Activated T-cell treated with anti-CD3 and anti-CD28 coated beads, Interleukin-2, amount 50 U/mL, for 4 hours (primary cell): ENCODE measurements around the gene TMEM263. TPM values are rescaled to one million over a fixed set of nuclear protein-coding genes. Genes with fewer than 3 reads are reported as not detected.
"Not testable (repeated sequence)": the region's sequence is repeated elsewhere in the genome, so short reads cannot be mapped to it uniquely, and the experiment has no call there.

Experiments used
- ATAC-seq, 2 donors: fragments of 200-7000 bp; cut with Tn5 transposase; one replicate each; pipeline ENCODE4 v1.10.0; 2021
- DNase-seq: peaks from one replicate; pipeline ENCODE4 v3.0.0-alpha.2; 2020
- H3K27me3 Mint-ChIP-seq: one replicate; pipeline ENCODE4 v1.8.0; 2021; ENCODE audit warnings: low read depth, mixed read lengths
- H3K36me3 Mint-ChIP-seq: one replicate; pipeline ENCODE4 v1.8.0; 2022; ENCODE audit warnings: mixed read lengths; ENCODE audit not compliant: insufficient read depth
- H3K4me1 Mint-ChIP-seq: one replicate; pipeline ENCODE4 v1.8.0; 2021; ENCODE audit warnings: low read depth, mixed read lengths
- H3K4me3 Mint-ChIP-seq: one replicate; pipeline ENCODE4 v1.8.0; 2021; ENCODE audit warnings: mild to moderate bottlenecking, moderate library complexity, mixed read lengths
- H3K9me3 Mint-ChIP-seq: one replicate; pipeline ENCODE4 v1.8.0; 2021; ENCODE audit warnings: mixed read lengths
- total RNA-seq, 3 donors: library from RNA; stranded (reverse); gene quantifications; one replicate each; pipeline ENCODE4 v1.2.1, GENCODE V29; 2021

Gene TMEM263
- total RNA-seq, 3 donors from 2014 or later = 13.5 to 16.2 (median 16.1) TPM

GRCh38 chr12:106923594-106923993 is 32.1 kb upstream of the TMEM263 start:
- not testable (repeated sequence) for H3K4me1 Mint-ChIP-seq, H3K36me3 Mint-ChIP-seq, H3K4me3 Mint-ChIP-seq, DNase-seq, ATAC-seq
- Mint-ChIP-seq H3K9me3 (peaks cover 11% of the 10 kb centered on the region), H3K27me3 (peaks cover 13% of the 10 kb centered on the region)

DNA sequence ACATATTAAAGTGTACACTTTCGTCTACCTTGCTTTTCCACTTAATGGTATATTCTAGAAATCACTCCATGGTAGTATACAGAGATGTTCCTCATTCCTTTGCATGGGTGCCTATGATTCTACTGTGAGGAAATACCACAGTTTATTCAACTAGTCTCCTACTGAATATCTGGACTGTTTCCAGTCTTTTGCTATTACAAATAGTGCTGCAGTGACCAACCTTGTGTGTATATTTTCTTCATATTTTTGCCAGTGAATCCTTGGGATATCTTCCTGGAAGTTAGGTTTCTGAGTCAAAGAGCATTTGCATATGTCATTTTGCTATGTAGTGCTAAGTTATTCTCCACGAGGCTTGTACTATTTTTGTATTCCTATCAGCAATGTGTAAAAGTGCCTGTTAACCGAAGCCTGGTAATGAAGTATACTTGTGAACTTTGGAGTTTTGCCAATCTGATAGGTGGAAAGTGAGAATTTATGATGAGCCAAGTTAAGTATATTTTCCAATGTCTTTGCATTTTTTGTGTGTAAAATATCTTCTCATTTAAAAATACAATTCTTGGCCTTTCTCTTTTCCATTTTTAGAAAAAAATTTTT is 31.3 kb upstream of the TMEM263 start:
- peaks cover 11% of the 10 kb centered on the region for H3K9me3 Mint-ChIP-seq
- no peaks in the 10 kb centered on the region for H3K36me3 Mint-ChIP-seq
- ATAC-seq = no peak
- no peak overlapping the region for H3K4me3 Mint-ChIP-seq
- peaks cover 17% of the 10 kb centered on the region for H3K27me3 Mint-ChIP-seq
- no peaks in the 10 kb centered on the region for H3K4me1 Mint-ChIP-seq
- no peak for DNase-seq

DNA sequence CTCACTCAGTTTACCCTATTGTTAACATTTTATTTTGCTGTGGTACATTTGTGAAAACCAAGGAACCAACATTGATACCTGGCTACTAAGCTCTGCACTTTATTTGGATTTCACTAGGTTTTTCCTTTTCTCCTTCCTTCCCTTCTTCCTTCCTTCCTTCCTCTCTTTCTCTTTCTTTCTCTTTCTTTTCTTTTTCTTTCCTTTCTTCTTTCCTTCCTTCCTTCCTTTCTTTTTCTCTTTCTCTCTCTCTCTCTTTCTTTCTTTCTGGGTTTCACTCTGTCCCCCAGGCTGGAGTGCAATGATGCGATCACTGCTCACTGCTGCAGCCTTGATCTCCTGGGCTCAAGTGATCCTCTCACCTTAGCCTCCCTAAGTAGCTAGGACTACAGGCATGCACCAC is 29.1 kb upstream of the TMEM263 start:
- H3K36me3 Mint-ChIP-seq = no peaks in the 10 kb centered on the region
- H3K9me3 Mint-ChIP-seq = peaks cover 11% of the 10 kb centered on the region
- H3K4me3 Mint-ChIP-seq = no peak overlapping the region
- ATAC-seq (no peak), DNase-seq (no peak)
- H3K4me1 Mint-ChIP-seq = no peaks in the 10 kb centered on the region
- H3K27me3 Mint-ChIP-seq = peaks cover 15% of the 10 kb centered on the region

GRCh38 chr12:106934277-106934676 is 21.4 kb upstream of the TMEM263 start:
- no peak for ATAC-seq
- peaks cover 15% of the 10 kb centered on the region for H3K27me3 Mint-ChIP-seq
- H3K4me3 Mint-ChIP-seq = no peak overlapping the region
- H3K4me1 Mint-ChIP-seq = no peaks in the 10 kb centered on the region
- no peak for DNase-seq
- H3K36me3 Mint-ChIP-seq = peaks cover 3% of the 10 kb centered on the region
- no peaks in the 10 kb centered on the region for H3K9me3 Mint-ChIP-seq

GRCh38 chr12:106941481-106942156 is 14.1 kb upstream of the TMEM263 start:
- no peak for DNase-seq
- Mint-ChIP-seq H3K27me3 (peaks cover 2% of the 10 kb centered on the region), H3K4me1 (no peaks in the 10 kb centered on the region), H3K36me3 (no peaks in the 10 kb centered on the region), H3K9me3 (peaks cover 3% of the 10 kb centered on the region), H3K4me3 (no peak overlapping the region)
- ATAC-seq = no peak

DNA sequence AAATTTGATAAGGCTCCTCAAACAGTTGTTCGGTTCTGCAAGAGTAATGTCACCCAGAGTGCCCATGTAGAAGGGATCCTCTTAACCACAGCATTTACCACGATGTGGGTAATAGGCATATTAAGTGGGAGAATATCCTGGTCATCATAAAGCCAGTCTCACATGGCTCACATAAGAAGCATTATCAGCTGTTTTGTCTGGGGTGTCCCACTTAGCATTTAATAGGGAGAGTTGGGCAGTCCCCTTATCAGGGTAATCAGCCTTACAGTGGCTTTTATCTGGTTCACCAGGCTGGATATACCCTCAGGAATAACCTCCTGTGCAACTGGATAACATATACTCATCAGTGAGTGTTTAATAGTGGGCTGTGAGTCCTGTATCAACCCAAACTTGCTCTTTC is 12.9 kb upstream of the TMEM263 start:
- H3K27me3 Mint-ChIP-seq = peaks cover 2% of the 10 kb centered on the region
- no peaks in the 10 kb centered on the region for H3K36me3 Mint-ChIP-seq
- H3K4me3 Mint-ChIP-seq = no peak overlapping the region
- ATAC-seq = no peak
- no peak for DNase-seq
- H3K4me1 Mint-ChIP-seq = no peaks in the 10 kb centered on the region
- H3K9me3 Mint-ChIP-seq = peaks cover 3% of the 10 kb centered on the region

DNA sequence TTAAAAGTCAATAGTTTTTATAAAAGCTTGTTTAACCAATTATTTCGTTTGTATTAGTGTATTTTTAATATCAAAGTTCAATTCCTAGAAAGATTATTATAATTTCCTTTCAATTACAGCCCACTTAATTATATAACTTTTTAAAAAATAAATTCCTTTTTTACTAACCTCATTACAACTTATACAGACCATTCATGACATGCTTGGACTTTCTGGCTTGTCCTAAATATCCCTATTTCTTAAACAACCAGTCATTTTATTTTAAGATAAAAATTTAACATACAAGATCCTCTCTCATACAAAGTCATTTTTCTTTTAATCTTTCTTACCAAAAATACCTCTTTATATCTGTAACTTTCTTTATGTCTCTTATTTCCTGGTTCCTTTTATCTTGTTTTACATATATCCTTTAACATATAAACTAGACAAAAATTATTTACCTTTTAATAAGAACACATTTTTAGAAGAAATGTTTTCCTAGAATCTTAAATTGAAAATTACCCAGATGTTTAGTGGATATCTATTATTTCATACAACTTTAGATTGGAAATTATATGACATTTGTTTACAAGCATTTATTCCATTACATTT is 10.4 kb upstream of the TMEM263 start:
- H3K36me3 Mint-ChIP-seq = no peaks in the 10 kb centered on the region
- peaks cover 2% of the 10 kb centered on the region for H3K27me3 Mint-ChIP-seq
- H3K9me3 Mint-ChIP-seq = peaks cover 7% of the 10 kb centered on the region
- DNase-seq (no peak), ATAC-seq (no peak)
- no peaks in the 10 kb centered on the region for H3K4me1 Mint-ChIP-seq
- no peak overlapping the region for H3K4me3 Mint-ChIP-seq

- H3K4me3 Mint-ChIP-seq = no peak overlapping the region
- ATAC-seq = no peak
Measured at GRCh38 chr12:106947461-106947860, 8.2 kb upstream of the TMEM263 start.

GRCh38 chr12:106950591-106950990 is 5.1 kb upstream of the TMEM263 start:
- H3K9me3 Mint-ChIP-seq = peaks cover 4% of the 10 kb centered on the region
- H3K27me3 Mint-ChIP-seq = no peaks in the 10 kb centered on the region
- H3K4me3 Mint-ChIP-seq = no peak overlapping the region
- no peak for ATAC-seq
- no peak for DNase-seq
- no peaks in the 10 kb centered on the region for H3K36me3 Mint-ChIP-seq
- peaks cover 10% of the 10 kb centered on the region for H3K4me1 Mint-ChIP-seq

More at GRCh38 chr12:106947461-106947860, 8.2 kb upstream of the TMEM263 start:
- Mint-ChIP-seq H3K4me1 (peaks cover 4% of the 10 kb centered on the region), H3K27me3 (peaks cover 2% of the 10 kb centered on the region), H3K9me3 (peaks cover 7% of the 10 kb centered on the region), H3K36me3 (no peaks in the 10 kb centered on the region)
- DNase-seq = no peak

DNA sequence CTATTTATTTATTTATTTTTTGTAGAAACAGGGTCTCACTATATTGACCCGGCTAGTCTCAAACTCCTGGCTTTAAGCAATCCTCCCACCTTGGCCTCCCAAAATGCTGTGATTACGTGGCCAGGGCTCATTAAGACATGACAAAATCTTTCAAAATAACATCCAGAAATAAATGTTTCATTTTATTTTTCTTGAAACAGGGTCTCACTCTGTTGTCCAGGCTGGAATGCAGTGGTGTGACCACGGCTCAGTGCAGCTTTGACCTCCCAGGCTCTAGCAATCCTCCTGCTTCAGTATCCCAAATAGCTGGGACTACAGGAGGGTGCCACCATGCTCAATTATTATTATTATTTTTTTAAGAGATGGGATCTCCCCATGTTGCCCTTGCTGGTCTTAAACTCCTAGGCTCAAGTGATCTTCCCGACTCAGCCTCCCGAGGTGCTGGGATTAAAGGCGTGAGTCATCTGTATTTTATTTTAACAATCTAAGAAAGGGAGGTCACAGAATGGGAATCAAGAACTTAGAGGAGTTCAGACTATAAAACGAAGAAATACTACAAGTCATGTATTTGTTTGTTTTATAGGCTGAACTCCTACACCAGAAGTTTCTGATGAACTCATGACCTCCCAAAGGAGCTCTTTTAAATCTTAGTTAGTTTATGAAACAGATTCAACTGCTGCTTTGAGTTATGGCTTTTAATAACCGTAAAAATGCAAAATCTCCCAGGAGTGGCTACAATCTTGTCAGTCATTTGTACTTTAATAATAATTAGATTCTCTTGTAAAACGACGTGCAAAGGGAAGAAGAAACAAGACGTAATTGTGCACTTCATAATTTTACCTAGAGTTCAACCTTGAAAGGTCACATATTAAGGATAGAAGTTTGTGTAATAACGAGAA is 2.1 kb upstream of the TMEM263 start:
- DNase-seq = no peak
- Mint-ChIP-seq H3K4me1 (peaks cover 24% of the 10 kb centered on the region), H3K36me3 (no peaks in the 10 kb centered on the region), H3K4me3 (no peak overlapping the region), H3K9me3 (peaks cover 4% of the 10 kb centered on the region), H3K27me3 (no peaks in the 10 kb centered on the region)
- ATAC-seq = no peak

DNA sequence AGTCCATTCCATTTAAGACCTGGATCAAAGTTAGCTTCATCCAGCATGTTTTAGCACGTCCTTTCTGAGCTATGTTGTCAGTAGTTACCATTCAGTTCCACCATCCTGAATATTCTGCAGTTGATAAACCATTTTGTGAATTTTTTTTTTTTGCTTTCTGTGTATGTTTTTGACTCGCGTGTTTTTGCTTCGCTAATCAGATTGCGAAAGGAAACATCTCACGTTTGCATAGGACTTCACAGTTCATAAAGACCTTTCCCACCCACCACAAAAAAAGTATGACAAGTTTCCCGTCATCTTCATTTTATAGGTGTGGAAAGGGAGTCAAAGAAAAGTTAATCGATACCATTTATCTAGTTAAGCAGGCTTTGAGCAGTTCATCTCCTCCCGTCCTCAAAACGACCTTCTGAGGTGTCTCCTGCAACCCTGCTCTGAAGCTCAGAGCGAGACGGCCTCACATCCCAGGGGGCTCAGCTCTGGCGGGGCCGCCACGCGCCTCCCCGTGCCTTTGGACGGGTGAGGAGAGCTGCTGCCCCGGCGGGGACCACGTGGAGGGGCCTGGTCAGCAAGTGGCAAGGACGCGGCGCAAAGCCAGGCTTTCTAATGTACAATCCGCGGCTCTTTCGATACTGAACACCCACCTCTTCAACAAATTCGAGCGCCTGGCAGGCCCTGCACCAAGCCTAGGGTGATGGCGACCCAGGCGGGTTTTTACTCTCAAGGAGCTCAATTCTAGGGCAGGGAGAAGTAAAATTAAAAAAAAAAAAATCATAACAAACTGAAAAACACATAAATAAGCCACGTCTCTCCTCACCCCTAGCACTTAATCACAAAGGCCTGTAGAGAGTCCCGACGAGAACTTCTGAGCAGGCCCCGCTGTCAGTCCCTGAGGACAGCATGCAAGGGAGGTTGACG is 988 bp upstream of the TMEM263 start:
- peak; percentile 6 for DNase-seq
- peak; percentile 16 to 18 for ATAC-seq
- no peaks in the 10 kb centered on the region for H3K9me3 Mint-ChIP-seq
- H3K36me3 Mint-ChIP-seq = peaks cover 2% of the 10 kb centered on the region
- no peaks in the 10 kb centered on the region for H3K27me3 Mint-ChIP-seq
- peak overlapping the region; percentile 88 for H3K4me3 Mint-ChIP-seq
- peaks cover 27% of the 10 kb centered on the region for H3K4me1 Mint-ChIP-seq

DNA sequence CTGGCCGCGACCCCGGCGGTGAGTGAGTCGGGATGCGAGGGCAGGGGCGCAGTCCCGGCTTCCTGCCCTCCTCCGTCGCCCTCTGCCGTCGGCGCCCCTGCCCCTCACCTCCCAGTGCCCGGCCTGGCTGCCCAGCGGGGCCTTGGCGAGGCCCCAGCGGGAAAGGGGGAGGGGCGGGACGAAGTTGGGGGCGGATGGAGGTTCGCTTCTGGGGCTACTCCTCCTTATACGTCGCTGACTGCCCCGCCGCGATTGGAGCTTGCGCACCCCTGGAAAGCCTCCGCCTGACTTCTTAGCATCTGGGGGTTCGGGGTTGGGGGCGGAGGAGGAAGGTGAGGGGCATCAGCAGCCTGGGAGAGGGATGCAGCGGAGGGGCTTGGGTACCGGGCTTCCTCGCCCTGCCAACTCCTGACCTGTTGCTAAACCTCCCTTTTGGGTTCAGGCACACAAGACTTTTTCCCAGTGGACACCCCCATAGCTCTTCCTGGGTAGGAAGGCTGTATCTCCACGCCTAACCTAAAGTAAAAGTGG is 406 bp downstream of the TMEM263 start:
- H3K36me3 Mint-ChIP-seq = peaks cover 2% of the 10 kb centered on the region
- peaks cover 31% of the 10 kb centered on the region for H3K4me1 Mint-ChIP-seq
- H3K27me3 Mint-ChIP-seq = no peaks in the 10 kb centered on the region
- H3K9me3 Mint-ChIP-seq = no peaks in the 10 kb centered on the region
- ATAC-seq (peak; percentile 58 to 60), DNase-seq (peak; percentile 21)
- peak overlapping the region; percentile 95 for H3K4me3 Mint-ChIP-seq

DNA sequence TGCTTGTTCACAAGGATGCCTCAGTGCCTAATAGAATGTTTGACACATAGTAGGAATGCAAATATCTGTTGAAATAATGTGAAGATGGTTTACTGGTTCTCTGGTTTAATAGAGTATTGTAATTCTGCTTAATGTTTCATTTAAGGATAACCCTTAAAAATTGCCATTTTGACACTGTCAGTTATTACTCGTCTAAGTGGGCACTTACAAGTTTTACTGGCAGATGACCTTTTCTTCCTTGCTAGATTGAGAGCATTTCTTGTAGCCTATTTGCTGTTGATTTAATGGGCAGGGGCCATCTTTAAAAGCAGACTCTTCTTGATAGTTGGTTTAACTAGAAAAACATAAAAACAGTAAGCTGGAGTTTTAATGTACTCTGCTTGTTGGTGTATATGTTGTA is 1.9 kb downstream of the TMEM263 start:
- no peak for DNase-seq
- Mint-ChIP-seq H3K27me3 (no peaks in the 10 kb centered on the region), H3K4me1 (peaks cover 33% of the 10 kb centered on the region), H3K36me3 (peaks cover 8% of the 10 kb centered on the region), H3K9me3 (no peaks in the 10 kb centered on the region), H3K4me3 (peak overlapping the region; percentile 95)
- ATAC-seq = no peak
